NCI-H2029 treated with DMSO at 0.1 percent for 48 hours (cell line): ENCODE data around the gene ITGAE.
A peak's percentile ranks its signal among the peaks of the same experiment; 100 is the strongest.
"Not testable (repeated sequence)": the region's sequence is repeated elsewhere in the genome, so short reads cannot be mapped to it uniquely, and the experiment has no call there.

ENCODE experiments used
- DNase-seq: peaks from one replicate; lab custom pipeline; 2025; lab: John Stamatoyannopoulos, UW

The ITGAE gene

DNA sequence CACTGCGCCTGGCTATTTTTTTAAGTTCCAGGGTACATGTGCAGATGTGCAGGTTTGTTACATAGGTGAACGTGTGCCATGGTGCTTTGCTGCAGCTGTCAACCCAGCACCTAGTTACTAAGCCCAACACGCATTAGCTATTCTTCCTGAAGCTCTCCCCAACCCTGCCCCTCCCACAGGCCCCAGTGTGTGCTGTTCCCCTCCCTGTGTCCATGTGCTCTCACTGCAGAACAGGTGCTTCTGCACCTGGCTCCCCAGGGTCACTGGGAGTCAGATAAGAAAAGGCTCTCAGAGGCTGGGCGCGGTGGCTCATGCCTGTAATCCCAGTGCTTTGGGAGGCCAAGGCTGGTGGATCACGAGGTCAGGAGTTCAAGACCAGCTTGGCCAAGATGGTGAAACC is 71.1 kb downstream of the ITGAE start:
- no peak for DNase-seq

DNA sequence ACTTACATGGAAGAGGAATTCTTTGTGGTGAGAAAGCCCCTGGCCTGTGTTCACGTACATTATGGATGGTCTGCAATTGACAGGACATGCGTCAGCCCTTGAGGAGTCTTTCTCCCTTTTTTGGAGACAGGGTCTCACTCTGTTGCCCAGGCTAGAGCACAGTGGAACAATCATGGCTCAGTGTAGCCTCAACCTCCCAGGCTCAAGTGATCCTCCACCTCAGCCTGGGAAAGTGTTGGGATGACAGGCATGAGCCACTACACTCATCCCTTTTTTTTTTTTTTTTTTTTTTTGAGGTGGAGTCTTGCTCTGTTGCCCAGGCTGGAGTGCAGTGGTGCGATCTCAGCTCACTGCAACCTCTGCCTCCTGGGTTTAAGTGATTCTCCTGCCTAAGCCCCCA is 72.9 kb downstream of the ITGAE start:
- DNase-seq, result not testable (repeated sequence)

- DNase-seq, result no peak
Observed at GRCh38 chr17:3727041-3727440, 73.9 kb downstream of the ITGAE start.

DNA sequence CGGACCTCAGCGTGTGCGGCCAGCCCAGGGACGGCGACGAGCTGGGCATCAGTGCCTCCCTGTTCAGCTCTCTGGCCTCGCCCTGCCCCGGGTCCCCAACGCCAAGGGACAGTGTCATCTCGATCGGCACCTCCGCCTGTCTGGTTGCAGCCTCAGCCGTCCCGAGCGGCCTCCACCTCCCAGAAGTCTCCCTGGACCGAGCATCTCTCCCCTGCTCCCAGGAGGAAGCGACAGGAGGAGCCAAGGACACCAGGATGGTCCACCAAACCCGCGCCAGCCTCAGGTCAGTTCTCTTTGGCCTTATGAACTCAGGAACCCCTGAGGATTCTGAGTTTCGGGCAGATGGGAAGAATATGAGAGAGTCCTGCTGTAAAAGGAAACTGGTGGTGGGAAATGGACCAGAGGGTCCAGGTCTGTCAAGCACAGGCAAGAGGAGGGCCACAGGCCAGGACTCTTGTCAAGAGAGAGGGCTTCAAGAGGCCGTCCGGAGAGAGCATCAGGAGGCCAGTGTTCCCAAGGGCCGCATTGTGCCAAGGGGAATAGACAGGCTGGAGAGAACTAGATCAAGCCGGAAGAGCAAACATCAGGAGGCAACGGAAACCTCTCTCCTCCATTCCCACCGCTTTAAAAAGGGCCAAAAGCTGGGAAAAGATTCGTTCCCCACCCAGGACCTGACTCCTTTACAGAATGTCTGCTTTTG is 76.5 kb downstream of the ITGAE start:
- DNase-seq, result no peak

DNA sequence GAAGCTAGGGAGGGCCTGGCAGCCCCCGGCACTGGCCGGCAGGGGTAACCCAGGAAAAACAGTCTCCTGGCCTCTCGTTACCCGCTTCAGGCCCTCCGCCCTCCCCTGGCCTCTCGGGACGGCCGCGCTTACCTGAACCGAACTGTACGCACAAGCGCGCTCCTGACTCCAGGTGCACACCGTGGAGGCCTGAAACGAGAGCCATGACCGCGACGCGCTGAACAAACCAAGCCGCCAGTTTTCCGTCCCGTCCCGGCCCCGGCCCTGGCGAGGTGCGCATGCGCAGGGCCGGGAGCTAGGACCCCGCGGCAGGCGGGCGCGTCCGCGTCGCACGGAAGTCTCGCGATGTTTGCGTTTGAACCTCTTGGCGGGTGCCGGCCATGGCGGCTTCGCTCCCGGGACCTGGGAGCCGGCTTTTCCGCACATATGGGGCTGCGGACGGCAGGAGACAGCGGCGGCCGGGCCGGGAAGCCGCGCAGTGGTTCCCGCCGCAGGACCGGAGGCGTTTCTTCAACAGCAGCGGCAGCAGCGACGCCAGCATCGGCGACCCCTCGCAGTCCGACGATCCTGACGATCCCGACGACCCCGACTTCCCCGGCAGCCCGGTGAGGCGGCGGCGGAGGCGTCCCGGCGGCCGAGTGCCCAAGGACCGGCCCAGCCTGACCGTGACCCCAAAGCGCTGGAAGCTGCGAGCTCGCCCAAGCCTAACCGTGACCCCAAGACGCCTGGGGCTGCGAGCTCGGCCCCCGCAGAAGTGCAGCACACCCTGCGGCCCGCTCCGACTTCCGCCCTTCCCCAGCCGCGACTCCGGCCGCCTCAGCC is 77.2 kb downstream of the ITGAE start, which contains the start of gene HASPIN:
Gene HASPIN, plus strand, starts transcription at position 348 of the 822 bp plus-strand sequence. Its CDS starts 33 bp downstream, at position 381.
- peak; percentile 14 for DNase-seq

DNA sequence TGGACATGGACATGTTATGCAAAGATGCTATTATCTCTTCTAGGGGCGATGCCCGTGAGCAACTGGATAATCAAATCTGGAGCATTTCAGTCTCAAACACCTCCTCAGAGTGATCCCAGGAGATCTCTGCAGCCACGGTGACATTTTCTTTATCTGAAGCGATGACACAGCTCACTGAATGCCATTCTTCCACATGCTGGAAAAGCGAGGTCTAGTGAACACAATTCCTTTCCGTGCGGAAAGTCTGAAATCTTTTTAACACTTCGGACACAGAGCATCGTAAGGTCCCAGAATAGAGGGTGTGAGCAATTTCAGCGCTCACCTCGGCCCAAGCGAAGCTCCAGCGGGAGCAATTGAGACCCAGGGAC is 77.8 kb downstream of the ITGAE start:
- DNase-seq, result no peak

DNA sequence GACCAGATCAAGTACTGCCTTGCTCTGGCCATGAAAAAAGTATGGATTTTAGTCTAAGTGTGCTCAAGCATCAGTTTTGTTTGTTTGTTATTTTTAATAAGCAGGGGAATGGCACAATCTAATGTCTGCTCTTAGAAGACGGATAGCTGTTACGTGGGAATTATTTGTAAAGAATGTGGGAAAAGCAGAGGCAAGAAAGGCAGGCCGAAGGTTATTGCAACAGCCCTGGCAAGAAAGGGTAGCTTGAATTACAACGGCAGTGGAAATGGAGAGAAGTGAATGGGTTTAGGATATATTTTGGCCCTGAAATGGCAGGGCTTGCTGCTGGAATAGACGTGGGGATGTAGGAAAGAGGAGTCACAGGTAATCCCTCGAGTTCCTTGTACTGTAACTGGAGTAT is 78.3 kb downstream of the ITGAE start:
- DNase-seq, result no peak

DNA sequence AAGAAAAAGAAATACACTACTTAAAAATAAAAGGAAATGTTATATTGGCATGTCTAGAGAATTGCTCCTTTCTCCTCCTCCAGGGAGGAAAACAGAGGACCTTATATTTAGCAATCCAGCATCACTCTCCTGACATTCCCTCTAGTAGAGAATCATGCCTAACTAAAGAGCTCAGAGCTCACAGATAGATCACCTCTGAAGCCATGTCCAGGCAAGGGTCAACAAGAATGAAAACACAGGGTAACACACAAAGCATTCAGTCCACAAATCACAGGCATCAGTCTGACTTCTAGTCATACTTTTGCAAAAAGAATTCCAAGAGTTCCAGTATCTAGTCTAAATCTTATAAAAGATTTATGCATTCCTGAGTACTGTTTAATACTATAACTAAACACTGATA is 81.7 kb downstream of the ITGAE start:
- DNase-seq, result no peak

- no peak for DNase-seq
Observed at GRCh38 chr17:3718201-3718600, 82.8 kb downstream of the ITGAE start.

DNA sequence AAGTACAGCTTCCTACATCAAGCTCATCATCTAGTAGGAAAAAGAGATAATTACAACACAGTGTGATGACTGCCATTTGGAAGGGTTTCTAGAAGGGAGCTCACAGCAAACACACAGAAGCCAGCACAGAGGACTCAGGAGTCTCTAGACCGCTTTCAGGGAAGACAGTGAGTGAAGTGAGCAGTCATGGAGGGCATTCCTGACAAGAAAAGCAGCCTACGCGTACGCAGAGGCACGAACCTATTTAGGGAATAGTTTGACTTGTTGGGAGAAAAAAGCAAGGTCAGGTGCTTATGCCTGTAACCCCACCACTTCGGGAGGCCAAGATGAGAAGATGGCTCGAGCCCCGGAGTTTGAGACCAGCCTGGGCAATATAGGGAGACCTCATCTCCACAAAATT is 85.7 kb downstream of the ITGAE start:
- no peak for DNase-seq

GRCh38 chr17:3712811-3713463 is 88.1 kb downstream of the ITGAE start:
- DNase-seq, result no peak

DNA sequence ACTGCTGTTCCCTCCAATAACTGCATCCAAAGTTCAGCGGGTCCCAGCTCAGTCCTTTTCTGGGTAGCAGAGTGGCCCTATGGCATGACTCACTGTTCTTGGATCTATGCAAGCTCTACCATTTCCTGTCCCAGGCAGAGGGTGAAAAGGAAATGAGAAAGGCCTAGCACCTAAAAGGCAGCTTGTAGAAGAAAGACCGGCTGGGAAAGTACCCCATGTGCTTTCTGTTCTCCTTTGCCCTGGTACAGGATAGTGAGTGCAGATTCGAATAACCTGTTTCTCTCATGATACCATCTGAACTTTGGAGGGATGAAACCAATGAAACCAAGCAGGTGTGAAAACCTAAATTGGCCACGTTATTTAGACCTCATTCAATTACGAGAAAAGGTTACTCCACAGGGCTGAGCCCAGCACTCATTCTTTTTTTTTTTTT is 90.0 kb downstream of the ITGAE start:
- no peak for DNase-seq

- no peak for DNase-seq
Observed at GRCh38 chr17:3708366-3708765, 92.6 kb downstream of the ITGAE start.

- DNase-seq, result not testable (repeated sequence)
Observed at GRCh38 chr17:3705718-3705984, 95.3 kb downstream of the ITGAE start.

GRCh38 chr17:3704931-3705717 is 95.9 kb downstream of the ITGAE start:
- no peak for DNase-seq

DNA sequence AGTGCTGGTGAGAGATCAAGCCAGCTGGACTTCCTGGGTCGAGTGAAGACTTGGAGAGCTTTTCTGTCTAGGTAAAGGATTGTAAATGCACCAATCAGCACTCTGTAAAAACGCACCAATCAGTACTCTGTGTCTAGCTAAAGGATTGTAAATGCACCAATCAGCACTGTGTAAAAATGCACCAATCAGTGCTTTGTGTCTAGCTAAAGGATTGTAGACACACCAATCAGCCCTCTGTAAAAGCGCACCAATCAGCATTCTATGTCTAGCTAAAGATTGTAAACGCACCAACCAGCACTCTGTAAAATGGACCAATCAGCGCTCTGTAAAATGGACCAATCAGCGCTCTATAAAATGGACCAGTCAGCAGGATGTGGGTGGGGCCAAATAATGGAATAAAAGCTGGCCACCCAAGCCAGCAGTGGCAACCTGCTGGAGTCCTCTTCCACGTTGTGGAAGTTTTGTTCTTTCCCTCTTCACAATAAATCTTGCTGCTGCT is 98.9 kb downstream of the ITGAE start:
- DNase-seq, result not testable (repeated sequence)

DNA sequence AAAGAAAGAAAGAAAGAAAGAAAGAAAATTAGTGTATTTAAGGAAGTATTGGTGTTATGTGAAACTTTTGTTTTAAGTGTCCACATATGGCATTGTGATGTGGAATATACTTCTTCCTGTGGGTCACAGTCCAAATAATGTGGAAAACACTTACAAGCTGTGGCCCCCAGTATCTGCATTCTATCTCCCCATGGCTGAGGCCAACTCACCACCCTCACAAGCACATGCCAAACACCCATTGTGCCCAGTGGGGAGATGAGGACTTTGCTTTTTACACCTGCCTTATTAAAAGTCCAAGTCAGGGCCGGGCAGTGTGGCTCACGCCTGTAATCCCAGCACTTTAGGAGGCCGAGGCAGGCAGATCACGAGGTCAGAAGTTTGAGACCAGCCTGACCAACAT is 101.0 kb downstream of the ITGAE start:
- no peak for DNase-seq

DNA sequence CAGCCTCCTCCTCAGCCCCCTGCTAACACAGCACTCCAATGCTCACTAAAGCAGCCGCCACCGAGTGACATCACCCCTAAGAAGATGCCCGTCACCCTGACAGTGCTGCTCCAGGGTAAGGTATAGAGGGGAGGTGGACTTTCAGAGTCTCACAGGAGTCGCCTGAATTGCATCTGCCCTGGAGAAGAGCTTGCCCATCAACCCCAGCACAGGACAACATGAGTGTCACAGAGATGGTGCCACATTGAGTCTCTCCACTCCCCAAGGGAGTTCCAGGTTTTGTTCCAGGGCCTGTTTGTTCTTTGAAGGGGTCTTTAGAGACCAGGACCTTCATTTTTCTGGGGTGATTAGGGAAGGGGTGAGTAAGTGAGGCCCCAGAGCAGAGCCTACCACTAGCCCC is 102.8 kb downstream of the ITGAE start:
- no peak for DNase-seq

DNA sequence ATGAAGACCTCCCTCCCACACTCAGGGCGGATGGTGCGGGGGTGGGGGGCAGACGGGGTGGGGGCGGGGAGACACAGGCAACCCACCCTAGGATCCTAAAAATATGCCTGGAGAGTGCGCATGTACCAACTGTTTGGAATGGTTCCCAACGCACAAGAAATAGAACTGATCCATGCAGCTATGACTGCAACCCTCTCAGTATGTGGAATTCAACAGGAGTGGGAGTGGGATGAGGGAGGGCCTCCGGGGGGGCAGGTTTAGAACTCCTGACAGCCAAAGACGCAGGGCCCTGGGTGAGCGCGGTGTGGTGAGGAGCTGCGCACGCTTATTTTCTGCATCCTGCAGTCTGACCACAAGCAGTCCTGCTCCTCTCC is 103.9 kb downstream of the ITGAE start:
- no peak for DNase-seq

GRCh38 chr17:3695723-3696411 is 105.1 kb downstream of the ITGAE start, which contains the start of gene P2RX5:
Gene P2RX5, minus strand, starts transcription at chr17:3696155. Its CDS starts 150 bp downstream, at chr17:3696005.
- DNase-seq, result no peak

GRCh38 chr17:3695129-3695722 is 105.8 kb downstream of the ITGAE start:
- no peak for DNase-seq
